Muscle of leg (tissue), 16 donors: ENCODE measurements around the gene PRR20G. TPM values are rescaled to one million over a fixed set of nuclear protein-coding genes. Genes with fewer than 3 reads are reported as not detected.

ENCODE experiments used
- DNase-seq: peaks from one replicate; pipeline ENCODE4 v3.0.0; 2013
- H3K27ac ChIP-seq: one replicate; pipeline ENCODE4 v1.5.1; 2013; ENCODE audit warnings: mild to moderate bottlenecking, low read length, control low read depth
- H3K27me3 ChIP-seq: one replicate; pipeline ENCODE4 v1.6.1; 2013; ENCODE audit warnings: low read length; ENCODE audit not compliant: control insufficient read depth, insufficient read depth
- H3K36me3 ChIP-seq: one replicate; pipeline ENCODE4 v1.6.1; 2013; ENCODE audit warnings: low read length; ENCODE audit not compliant: control insufficient read depth, insufficient read depth
- H3K4me1 ChIP-seq: one replicate; pipeline ENCODE4 v1.6.1; 2013; ENCODE audit warnings: low read length; ENCODE audit not compliant: control insufficient read depth, insufficient read depth
- H3K4me3 ChIP-seq: one replicate; pipeline ENCODE4 v1.5.1; 2013; ENCODE audit warnings: low read length, control low read depth
- H3K9me3 ChIP-seq: replicated peaks from 2 replicates; pipeline ENCODE4 v1.6.1; 2013; ENCODE audit warnings: low read depth, low read length; ENCODE audit not compliant: control insufficient read depth
- WGBS: methylation state at CpG from one replicate; pipeline ENCODE4 v1.1.5; 2013; ENCODE audit warnings: missing lambda C conversion rate; ENCODE audit not compliant: insufficient coverage; 5-methylcytosine and 5-hydroxymethylcytosine counted together
- long read RNA-seq, 11 donors: transcript quantifications; one replicate each; lab custom pipeline, GENCODE V29; 2026
- polyA plus RNA-seq, 8 donors: library from polyadenylated mRNA; unstranded; fragments of 120-200 nt; gene quantifications; one replicate each; pipeline versions ENCODE4 v1.2.1 to v1.2.3, GENCODE V29; 2013; ENCODE audit warnings: inconsistent platforms in 1 of 8, low replicate concordance in 1 of 8; ENCODE audit not compliant: insufficient read length in 8 of 8, insufficient read depth in 1 of 8
- total RNA-seq: library from RNA; stranded (reverse); fragments of 120-200 nt; gene quantifications from one replicate; pipeline ENCODE4 v1.2.4, GENCODE V29; 2013

PRR20G gene
- total RNA-seq (not detected), polyA plus RNA-seq (not detected)
- long read RNA-seq, donor 1, result 0 reads
- long read RNA-seq, donor 2, result 0 reads
- long read RNA-seq, donor 3, result 0 reads
- long read RNA-seq, donor 4, result 0 reads
- long read RNA-seq, donor 5, result 0 reads
- long read RNA-seq, donor 6, result 0 reads
- long read RNA-seq, donor 7, result 0 reads
- long read RNA-seq, donor 8, result 0 reads
- long read RNA-seq, donor 9, result 0 reads
- long read RNA-seq, donor 10, result 0 reads
- long read RNA-seq, donor 11, result 0 reads

GRCh38 chr3:127287840-127288239, at the start of gene PRR20G:
Gene PRR20G, minus strand, starts transcription at chr3:127288046. Its CDS starts 681 bp downstream, at chr3:127287365.
- Histone ChIP-seq H3K27ac (no peak within 1 kb of the TSS), H3K4me1 (no peaks in the 10 kb centered on the region), H3K4me3 (no peak within 1 kb of the TSS), H3K9me3 (no peaks in the 10 kb centered on the region), H3K36me3 (no peaks in the 10 kb centered on the region), H3K27me3 (peaks cover 3% of the 10 kb centered on the region)
- 83% methylated on average over 8 of the region's 17 CpGs for WGBS
- no peak for DNase-seq

- H3K27me3 ChIP-seq, result peaks cover 26% of the 10 kb centered on the region
- WGBS, result 78% methylated on average over 4 of the region's 7 CpGs
These were observed 49.2 kb upstream of the PRR20G start for GRCh38 chr3:127337001-127337400.

GRCh38 chr3:127336101-127336500, 48.3 kb upstream of the PRR20G start:
- Histone ChIP-seq H3K27me3 (peaks cover 26% of the 10 kb centered on the region), H3K27ac (no peak overlapping the region), H3K9me3 (peaks cover 7% of the 10 kb centered on the region), H3K4me1 (peaks cover 35% of the 10 kb centered on the region), H3K4me3 (no peak overlapping the region), H3K36me3 (no peaks in the 10 kb centered on the region)
- WGBS, result 54% methylated on average over 4 of the region's 5 CpGs
- no peak for DNase-seq

More at GRCh38 chr3:127337001-127337400, 49.2 kb upstream of the PRR20G start:
- H3K4me3 ChIP-seq, result no peak overlapping the region
- H3K4me1 ChIP-seq, result peaks cover 35% of the 10 kb centered on the region
- DNase-seq, result no peak
- no peak overlapping the region for H3K27ac ChIP-seq
- peaks cover 7% of the 10 kb centered on the region for H3K9me3 ChIP-seq
- H3K36me3 ChIP-seq, result no peaks in the 10 kb centered on the region

GRCh38 chr3:127330385-127330784, 42.5 kb upstream of the PRR20G start:
- Histone ChIP-seq H3K4me3 (no peak overlapping the region), H3K27ac (no peak overlapping the region), H3K9me3 (peaks cover 16% of the 10 kb centered on the region), H3K36me3 (no peaks in the 10 kb centered on the region), H3K27me3 (no peaks in the 10 kb centered on the region), H3K4me1 (peaks cover 30% of the 10 kb centered on the region)
- no peak for DNase-seq
- WGBS, result no CpG with 5 or more reads among the region's 2 CpGs

GRCh38 chr3:127329631-127330285, 41.9 kb upstream of the PRR20G start:
- Histone ChIP-seq H3K4me1 (peaks cover 30% of the 10 kb centered on the region), H3K27me3 (no peaks in the 10 kb centered on the region), H3K9me3 (peaks cover 15% of the 10 kb centered on the region), H3K36me3 (no peaks in the 10 kb centered on the region), H3K4me3 (no peak overlapping the region), H3K27ac (no peak overlapping the region)
- WGBS, result 57% methylated on average over 1 of the region's 2 CpGs
- peak; percentile 32 for DNase-seq

GRCh38 chr3:127328421-127328820, 40.6 kb upstream of the PRR20G start:
- H3K4me1 ChIP-seq, result peaks cover 42% of the 10 kb centered on the region
- H3K4me3 ChIP-seq, result no peak overlapping the region
- peaks cover 9% of the 10 kb centered on the region for H3K9me3 ChIP-seq
- H3K27me3 ChIP-seq, result no peaks in the 10 kb centered on the region
- peak; percentile 75 for DNase-seq
- no peaks in the 10 kb centered on the region for H3K36me3 ChIP-seq
- H3K27ac ChIP-seq, result peak overlapping the region; percentile 59

GRCh38 chr3:127326341-127326740, 38.5 kb upstream of the PRR20G start:
- Histone ChIP-seq H3K36me3 (no peaks in the 10 kb centered on the region), H3K4me1 (peaks cover 57% of the 10 kb centered on the region), H3K27me3 (no peaks in the 10 kb centered on the region), H3K27ac (no peak overlapping the region), H3K9me3 (peaks cover 9% of the 10 kb centered on the region), H3K4me3 (no peak overlapping the region)
- DNase-seq, result no peak

- peaks cover 57% of the 10 kb centered on the region for H3K4me1 ChIP-seq
- no peaks in the 10 kb centered on the region for H3K27me3 ChIP-seq
- peak; percentile 29 for DNase-seq
- H3K9me3 ChIP-seq, result peaks cover 9% of the 10 kb centered on the region
- no peak overlapping the region for H3K4me3 ChIP-seq
- WGBS, result 100% methylated on average over 1 of the region's 1 CpG
- no peaks in the 10 kb centered on the region for H3K36me3 ChIP-seq
- no peak overlapping the region for H3K27ac ChIP-seq
These were observed 37.7 kb upstream of the PRR20G start for GRCh38 chr3:127325629-127325961.

- Histone ChIP-seq H3K9me3 (peaks cover 8% of the 10 kb centered on the region), H3K36me3 (no peaks in the 10 kb centered on the region), H3K27ac (no peak overlapping the region), H3K4me1 (peaks cover 57% of the 10 kb centered on the region), H3K27me3 (no peaks in the 10 kb centered on the region), H3K4me3 (no peak overlapping the region)
- DNase-seq, result no peak
- no CpG with 5 or more reads among the region's 4 CpGs for WGBS
These were observed 37.2 kb upstream of the PRR20G start for GRCh38 chr3:127324913-127325628.

- no peak for DNase-seq
- Histone ChIP-seq H3K4me1 (peaks cover 51% of the 10 kb centered on the region), H3K9me3 (peaks cover 4% of the 10 kb centered on the region), H3K27me3 (no peaks in the 10 kb centered on the region), H3K36me3 (no peaks in the 10 kb centered on the region), H3K27ac (no peak overlapping the region), H3K4me3 (no peak overlapping the region)
- 29% methylated on average over 1 of the region's 3 CpGs for WGBS
These were observed 36.2 kb upstream of the PRR20G start for GRCh38 chr3:127324076-127324475.
